Measurements from ENCODE around the gene P2RY12.

P2RY12 gene

GRCh38 chr3:151383111-151383510, 1.4 kb downstream of the P2RY12 start:
- H3K9ac ChIP-seq (ENCODE audit: low read length) = no peak overlapping the region
- H2BK120ac ChIP-seq (ENCODE audit: low read depth, low read length) = no peak overlapping the region
- no peak overlapping the region for H3K4me3 ChIP-seq (ENCODE audit: low read length)
- no peak overlapping the region for H2BK5ac ChIP-seq (ENCODE audit: low read length)
- H3K4ac ChIP-seq (ENCODE audit: low read depth, low read length) = no peak overlapping the region
- H3K56ac ChIP-seq (ENCODE audit: low read length) = no peak overlapping the region
- no peak overlapping the region for H2AK5ac ChIP-seq (ENCODE audit: low read length)
- no peak overlapping the region for H4K8ac ChIP-seq (ENCODE audit: low read depth, low read length)
- H4K5ac ChIP-seq (ENCODE audit: low read length) = no peak overlapping the region
- no peaks in the 10 kb centered on the region for H3K79me1 ChIP-seq (ENCODE audit: low read length)
- no peak overlapping the region for H2BK15ac ChIP-seq (replicated peaks; ENCODE audit: low read depth)
- no peaks in the 10 kb centered on the region for H3K79me2 ChIP-seq (ENCODE audit: control insufficient read depth, insufficient read depth, low read length)
- no peaks in the 10 kb centered on the region for H3K27me3 ChIP-seq (ENCODE audit: insufficient read depth, low read length, poor library complexity)
- no peak overlapping the region for H3K18ac ChIP-seq (ENCODE audit: low read length)
- no peak overlapping the region for H3K4me2 ChIP-seq (ENCODE audit: low read length)
- no peaks in the 10 kb centered on the region for H3K4me1 ChIP-seq (ENCODE audit: control insufficient read depth, low read depth, low read length)
- no peak overlapping the region for H3K27ac ChIP-seq (ENCODE audit: low read depth, low read length)
- H3K36me3 ChIP-seq (ENCODE audit: control insufficient read depth, insufficient read depth, low read length) = no peaks in the 10 kb centered on the region
- no CpG with 5 or more reads among the region's 2 CpGs for WGBS (ENCODE audit: extremely low coverage, insufficient coverage, low lambda C conversion rate)
- no peak overlapping the region for H3K23ac ChIP-seq (ENCODE audit: low read length)
- no peak for DNase-seq

GRCh38 chr3:151382671-151383070, 1.9 kb downstream of the P2RY12 start:
- H3K23ac ChIP-seq (ENCODE audit: low read length) = no peak overlapping the region
- H4K8ac ChIP-seq (ENCODE audit: low read depth, low read length) = no peak overlapping the region
- no peak for DNase-seq
- no peaks in the 10 kb centered on the region for H3K79me2 ChIP-seq (ENCODE audit: control insufficient read depth, insufficient read depth, low read length)
- no peak overlapping the region for H3K18ac ChIP-seq (ENCODE audit: low read length)
- no peak overlapping the region for H2BK5ac ChIP-seq (ENCODE audit: low read length)
- no peak overlapping the region for H3K4me2 ChIP-seq (ENCODE audit: low read length)
- peak overlapping the region; percentile 71 for H4K5ac ChIP-seq (ENCODE audit: low read length)
- H3K79me1 ChIP-seq (ENCODE audit: low read length) = no peaks in the 10 kb centered on the region
- H3K4me3 ChIP-seq (ENCODE audit: low read length) = no peak overlapping the region
- H2BK120ac ChIP-seq (ENCODE audit: low read depth, low read length) = no peak overlapping the region
- no peaks in the 10 kb centered on the region for H3K36me3 ChIP-seq (ENCODE audit: control insufficient read depth, insufficient read depth, low read length)
- no peak overlapping the region for H2BK15ac ChIP-seq (replicated peaks; ENCODE audit: low read depth)
- H3K4ac ChIP-seq (ENCODE audit: low read depth, low read length) = no peak overlapping the region
- no peaks in the 10 kb centered on the region for H3K4me1 ChIP-seq (ENCODE audit: control insufficient read depth, low read depth, low read length)
- no CpG with 5 or more reads among the region's 5 CpGs for WGBS (ENCODE audit: extremely low coverage, insufficient coverage, low lambda C conversion rate)
- no peak overlapping the region for H3K9ac ChIP-seq (ENCODE audit: low read length)
- no peak overlapping the region for H3K56ac ChIP-seq (ENCODE audit: low read length)
- H2AK5ac ChIP-seq (ENCODE audit: low read length) = no peak overlapping the region
- H3K27me3 ChIP-seq (ENCODE audit: insufficient read depth, low read length, poor library complexity) = no peaks in the 10 kb centered on the region
- no peak overlapping the region for H3K27ac ChIP-seq (ENCODE audit: low read depth, low read length)

- H2BK15ac ChIP-seq (replicated peaks; ENCODE audit: low read depth) = no peak overlapping the region
- H3K27me3 ChIP-seq (ENCODE audit: insufficient read depth, low read length, poor library complexity) = no peaks in the 10 kb centered on the region
- no peaks in the 10 kb centered on the region for H3K79me2 ChIP-seq (ENCODE audit: control insufficient read depth, insufficient read depth, low read length)
- no peak overlapping the region for H4K8ac ChIP-seq (ENCODE audit: low read depth, low read length)
- no peak overlapping the region for H3K4ac ChIP-seq (ENCODE audit: low read depth, low read length)
- no peak overlapping the region for H3K9ac ChIP-seq (ENCODE audit: low read length)
- no peak overlapping the region for H3K4me3 ChIP-seq (ENCODE audit: low read length)
- no peak overlapping the region for H2BK120ac ChIP-seq (ENCODE audit: low read depth, low read length)
- H3K36me3 ChIP-seq (ENCODE audit: control insufficient read depth, insufficient read depth, low read length) = no peaks in the 10 kb centered on the region
- H3K56ac ChIP-seq (ENCODE audit: low read length) = no peak overlapping the region
- peak; percentile 60 for DNase-seq
- no peaks in the 10 kb centered on the region for H3K4me1 ChIP-seq (ENCODE audit: control insufficient read depth, low read depth, low read length)
- H4K5ac ChIP-seq (ENCODE audit: low read length) = no peak overlapping the region
- no peak overlapping the region for H2AK5ac ChIP-seq (ENCODE audit: low read length)
- no peak overlapping the region for H2BK5ac ChIP-seq (ENCODE audit: low read length)
- no peak overlapping the region for H3K4me2 ChIP-seq (ENCODE audit: low read length)
- no peak overlapping the region for H3K23ac ChIP-seq (ENCODE audit: low read length)
- no CpG with 5 or more reads among the region's 4 CpGs for WGBS (ENCODE audit: extremely low coverage, insufficient coverage, low lambda C conversion rate)
- no peak overlapping the region for H3K27ac ChIP-seq (ENCODE audit: low read depth, low read length)
- H3K18ac ChIP-seq (ENCODE audit: low read length) = no peak overlapping the region
- H3K79me1 ChIP-seq (ENCODE audit: low read length) = no peaks in the 10 kb centered on the region
These were observed 5.3 kb downstream of the P2RY12 start for GRCh38 chr3:151379083-151379734.

GRCh38 chr3:151377768-151378385, 6.7 kb downstream of the P2RY12 start:
- H3K36me3 ChIP-seq (ENCODE audit: control insufficient read depth, insufficient read depth, low read length) = no peaks in the 10 kb centered on the region
- no CpG with 5 or more reads among the region's 8 CpGs for WGBS (ENCODE audit: extremely low coverage, insufficient coverage, low lambda C conversion rate)
- H3K56ac ChIP-seq (ENCODE audit: low read length) = no peak overlapping the region
- H3K4ac ChIP-seq (ENCODE audit: low read depth, low read length) = no peak overlapping the region
- no peak overlapping the region for H4K5ac ChIP-seq (ENCODE audit: low read length)
- no peak overlapping the region for H2BK120ac ChIP-seq (ENCODE audit: low read depth, low read length)
- H4K8ac ChIP-seq (ENCODE audit: low read depth, low read length) = no peak overlapping the region
- no peak overlapping the region for H2BK5ac ChIP-seq (ENCODE audit: low read length)
- H3K27ac ChIP-seq (ENCODE audit: low read depth, low read length) = no peak overlapping the region
- no peak overlapping the region for H3K23ac ChIP-seq (ENCODE audit: low read length)
- no peak overlapping the region for H3K4me2 ChIP-seq (ENCODE audit: low read length)
- H3K79me1 ChIP-seq (ENCODE audit: low read length) = no peaks in the 10 kb centered on the region
- no peak overlapping the region for H2BK15ac ChIP-seq (replicated peaks; ENCODE audit: low read depth)
- no peak overlapping the region for H3K9ac ChIP-seq (ENCODE audit: low read length)
- no peak overlapping the region for H3K4me3 ChIP-seq (ENCODE audit: low read length)
- no peaks in the 10 kb centered on the region for H3K79me2 ChIP-seq (ENCODE audit: control insufficient read depth, insufficient read depth, low read length)
- no peak for DNase-seq
- no peak overlapping the region for H3K18ac ChIP-seq (ENCODE audit: low read length)
- H2AK5ac ChIP-seq (ENCODE audit: low read length) = no peak overlapping the region
- H3K27me3 ChIP-seq (ENCODE audit: insufficient read depth, low read length, poor library complexity) = no peaks in the 10 kb centered on the region
- H3K4me1 ChIP-seq (ENCODE audit: control insufficient read depth, low read depth, low read length) = no peaks in the 10 kb centered on the region

GRCh38 chr3:151372063-151372820, 12.3 kb downstream of the P2RY12 start:
- Histone ChIP-seq H2AK5ac (ENCODE audit: low read length) (no peak overlapping the region), H2BK120ac (ENCODE audit: low read depth, low read length) (no peak overlapping the region), H3K4me2 (ENCODE audit: low read length) (no peak overlapping the region), H3K36me3 (ENCODE audit: control insufficient read depth, insufficient read depth, low read length) (no peaks in the 10 kb centered on the region), H3K4me3 (ENCODE audit: low read length) (no peak overlapping the region), H3K4me1 (ENCODE audit: control insufficient read depth, low read depth, low read length) (no peaks in the 10 kb centered on the region), H4K5ac (ENCODE audit: low read length) (no peak overlapping the region), H3K79me1 (ENCODE audit: low read length) (no peaks in the 10 kb centered on the region), H3K27me3 (ENCODE audit: insufficient read depth, low read length, poor library complexity) (no peaks in the 10 kb centered on the region), H2BK5ac (ENCODE audit: low read length) (no peak overlapping the region), H4K8ac (ENCODE audit: low read depth, low read length) (no peak overlapping the region), H3K23ac (ENCODE audit: low read length) (no peak overlapping the region), H3K79me2 (ENCODE audit: control insufficient read depth, insufficient read depth, low read length) (no peaks in the 10 kb centered on the region), H3K9ac (ENCODE audit: low read length) (no peak overlapping the region), H3K4ac (ENCODE audit: low read depth, low read length) (no peak overlapping the region), H2BK15ac (replicated peaks; ENCODE audit: low read depth) (no peak overlapping the region), H3K18ac (ENCODE audit: low read length) (no peak overlapping the region), H3K27ac (ENCODE audit: low read depth, low read length) (no peak overlapping the region), H3K56ac (ENCODE audit: low read length) (no peak overlapping the region)
- no CpG with 5 or more reads among the region's 4 CpGs for WGBS (ENCODE audit: extremely low coverage, insufficient coverage, low lambda C conversion rate)
- DNase-seq = no peak

Data from mesendoderm (in vitro differentiated cells).